CD8-positive, alpha-beta memory T cell (primary cell): ENCODE measurements around the gene TNFRSF1B. TPM values are rescaled to one million over a fixed set of nuclear protein-coding genes. Genes with fewer than 3 reads are reported as not detected.
A peak's percentile ranks its signal among the peaks of the same experiment; 100 is the strongest.

Experiments
- CTCF ChIA-PET: fragments of 350-600 bp; sonication (Branson Sonifier 250); formaldehyde crosslinking; loops from one replicate; lab custom pipeline; 2021; ENCODE audit warnings: antibody characterized with exemption; lab: Charles Lee
- POLR2A ChIA-PET: fragments of 350-600 bp; sonication (Branson Sonifier 250); formaldehyde crosslinking; loops from one replicate; lab custom pipeline; 2021; ENCODE audit warnings: antibody characterized with exemption; lab: Charles Lee
- DNase-seq, 5 donors: peaks; one replicate each; pipeline versions ENCODE4 v3.0.0 to v3.0.0-alpha.2; 2020 to 2022; ENCODE audit warnings: mixed read lengths in 1 of 5
- H3K27ac ChIP-seq: one replicate; pipeline ENCODE4 v1.7.0; 2013; ENCODE audit warnings: low read depth, mild to moderate bottlenecking, low read length, moderate library complexity
- H3K27me3 ChIP-seq: 2 replicates; pipeline ENCODE4 v1.7.0; 2013; ENCODE audit warnings: low read length, mild to moderate bottlenecking; ENCODE audit not compliant: insufficient read depth, poor library complexity, severe bottlenecking
- H3K36me3 ChIP-seq: 2 replicates; pipeline ENCODE4 v1.7.0; 2013; ENCODE audit warnings: mild to moderate bottlenecking, low read length, moderate library complexity; ENCODE audit not compliant: insufficient read depth
- H3K4me1 ChIP-seq: 2 replicates; pipeline ENCODE4 v1.7.0; 2013; ENCODE audit warnings: mild to moderate bottlenecking, low read length, moderate library complexity; ENCODE audit not compliant: insufficient read depth
- H3K4me3 ChIP-seq: 2 replicates; pipeline ENCODE4 v1.7.0; 2013; ENCODE audit warnings: mild to moderate bottlenecking, low read length
- H3K9me3 ChIP-seq: 2 replicates; pipeline ENCODE4 v1.7.0; 2013; ENCODE audit warnings: mild to moderate bottlenecking, low read length
- H3K27ac Mint-ChIP-seq, 8 donors: one replicate each; pipeline ENCODE4 v1.8.0; 2020 to 2021; ENCODE audit warnings: mixed read lengths in 8 of 8, mild to moderate bottlenecking in 6 of 8, inconsistent platforms in 3 of 8, moderate library complexity in 3 of 8
- H3K27me3 Mint-ChIP-seq, 2 donors: one replicate each; pipeline ENCODE4 v1.8.0; 2020 to 2021; ENCODE audit warnings: mixed read lengths in 2 of 2, mild to moderate bottlenecking in 1 of 2, moderate library complexity in 1 of 2
- H3K36me3 Mint-ChIP-seq, 3 donors: one replicate each; pipeline ENCODE4 v1.8.0; 2020 to 2021; ENCODE audit warnings: mixed read lengths in 3 of 3, inconsistent platforms in 1 of 3, mild to moderate bottlenecking in 1 of 3
- H3K4me1 Mint-ChIP-seq, 3 donors: one replicate each; pipeline ENCODE4 v1.8.0; 2020 to 2021; ENCODE audit warnings: mixed read lengths in 3 of 3, inconsistent platforms in 1 of 3, mild to moderate bottlenecking in 1 of 3
- H3K4me3 Mint-ChIP-seq, 7 donors: one replicate each; pipeline ENCODE4 v1.8.0; 2020 to 2021; ENCODE audit warnings: mixed read lengths in 7 of 7, mild to moderate bottlenecking in 6 of 7, moderate library complexity in 4 of 7, inconsistent platforms in 2 of 7
- H3K9me3 Mint-ChIP-seq, 5 donors: one replicate each; pipeline ENCODE4 v1.8.0; 2020 to 2022; ENCODE audit warnings: mixed read lengths in 5 of 5, mild to moderate bottlenecking in 3 of 5, moderate library complexity in 2 of 5, inconsistent platforms in 1 of 5
- polyA plus RNA-seq: library from polyadenylated mRNA; unstranded; fragments of 300-500 nt; fragmentation: Illumina TruSeq; gene quantifications from one replicate; pipeline ENCODE4 v1.2.3, GENCODE V29; 2021
- total RNA-seq, 2 experiments: library from RNA; stranded (reverse); gene quantifications; one replicate each; pipeline ENCODE4 v1.2.3, GENCODE V29; 2021

The TNFRSF1B gene
- total and polyA plus RNA-seq, 3 experiments from 2014 or later, result 164 to 174 (median 169) TPM

DNA sequence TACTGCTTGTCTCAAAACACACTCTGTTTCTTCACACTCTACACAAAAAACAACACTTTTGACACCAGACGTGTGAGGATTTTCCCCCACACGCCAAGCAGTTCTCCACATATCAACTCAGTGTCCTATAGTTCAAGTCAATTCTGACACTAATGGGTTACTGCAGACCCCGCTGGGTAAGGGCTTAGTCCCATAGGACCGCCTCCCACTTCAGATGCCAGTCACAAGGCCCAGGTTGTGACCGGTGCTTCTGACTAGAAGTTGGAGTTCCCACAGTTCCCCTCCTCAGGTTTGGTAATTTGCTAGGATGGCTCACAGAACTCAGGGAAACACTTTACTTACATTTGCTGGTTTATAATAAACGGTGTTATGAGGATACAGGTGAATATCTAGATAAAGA, 83.0 kb downstream of the TNFRSF1B start:
- Histone ChIP-seq H3K4me1 (no peaks in the 10 kb centered on the region), H3K27me3 (no peaks in the 10 kb centered on the region), H3K27ac (no peak overlapping the region), H3K36me3 (peaks cover 56% of the 10 kb centered on the region), H3K4me3 (no peak overlapping the region), H3K9me3 (no peaks in the 10 kb centered on the region)
- no peak for DNase-seq
- peak overlapping the region in 3 of 8 donors; percentile 10 to 76 (median 63) for H3K27ac Mint-ChIP-seq
- peaks cover 0 to 6% (median 3%) of the 10 kb centered on the region in 3 donors for H3K4me1 Mint-ChIP-seq
- no peak overlapping the region for H3K4me3 Mint-ChIP-seq
- POLR2A ChIA-PET, result no interaction called here
- CTCF ChIA-PET, result no interaction called here
- H3K9me3 Mint-ChIP-seq, result no peaks in the 10 kb centered on the region
- H3K36me3 Mint-ChIP-seq, result peaks cover 10 to 79% (median 27%) of the 10 kb centered on the region in 3 donors
- no peaks in the 10 kb centered on the region for H3K27me3 Mint-ChIP-seq

DNA sequence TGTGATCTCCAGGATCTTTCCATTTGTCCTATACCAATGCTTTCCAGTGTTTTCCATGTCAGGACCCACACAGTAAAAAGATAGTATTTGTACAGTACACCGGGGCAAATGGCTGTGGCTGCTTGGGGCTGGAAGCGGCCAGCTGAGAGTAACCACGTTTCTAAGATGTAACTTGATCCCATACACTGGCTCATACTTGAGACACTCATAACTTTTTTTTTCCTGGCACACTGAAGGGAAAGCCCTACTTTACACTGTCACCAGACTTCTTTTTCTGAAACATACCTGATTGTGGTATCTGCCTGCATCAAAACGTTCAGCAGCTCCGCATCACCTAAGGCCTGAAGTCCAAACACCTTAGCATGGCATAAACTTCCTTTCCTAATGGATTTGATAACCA, 84.7 kb downstream of the TNFRSF1B start:
- no peak overlapping the region for H3K4me3 ChIP-seq
- no peaks in the 10 kb centered on the region for H3K27me3 ChIP-seq
- DNase-seq, result no peak
- ChIA-PET POLR2A (no interaction called here), CTCF (no interaction called here)
- peaks cover 0 to 3% (median 0%) of the 10 kb centered on the region in 3 donors for H3K4me1 Mint-ChIP-seq
- no peaks in the 10 kb centered on the region for H3K9me3 ChIP-seq
- no peaks in the 10 kb centered on the region for H3K9me3 Mint-ChIP-seq
- H3K36me3 ChIP-seq, result peaks cover 48% of the 10 kb centered on the region
- H3K27ac Mint-ChIP-seq, result peak overlapping the region in 1 of 8 donors; percentile 19
- peaks cover 10 to 76% (median 21%) of the 10 kb centered on the region in 3 donors for H3K36me3 Mint-ChIP-seq
- H3K4me3 Mint-ChIP-seq, result no peak overlapping the region
- no peak overlapping the region for H3K27ac ChIP-seq
- no peaks in the 10 kb centered on the region for H3K27me3 Mint-ChIP-seq
- no peaks in the 10 kb centered on the region for H3K4me1 ChIP-seq

DNA sequence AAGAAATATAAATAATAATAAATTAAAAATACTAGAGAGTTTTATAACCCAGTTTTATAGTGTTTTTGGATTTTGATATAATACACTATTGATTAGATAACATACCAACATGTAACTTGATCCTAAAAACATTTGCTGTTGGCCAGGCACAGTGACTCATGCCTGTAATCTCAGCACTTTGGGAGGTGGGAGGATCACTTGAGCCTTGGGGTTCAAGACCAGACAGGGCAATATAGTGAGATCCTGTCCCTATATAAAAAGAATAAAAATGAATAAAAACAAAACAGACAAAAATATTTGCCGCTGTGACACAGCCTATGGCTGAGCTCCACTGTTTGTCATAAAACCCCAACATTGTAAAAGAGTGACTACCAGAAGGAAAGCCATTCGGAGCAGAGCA, 89.1 kb downstream of the TNFRSF1B start:
- Histone ChIP-seq H3K36me3 (peaks cover 42% of the 10 kb centered on the region), H3K4me1 (no peaks in the 10 kb centered on the region), H3K4me3 (no peak overlapping the region), H3K27me3 (no peaks in the 10 kb centered on the region), H3K9me3 (no peaks in the 10 kb centered on the region), H3K27ac (no peak overlapping the region)
- CTCF ChIA-PET, result no interaction called here
- Mint-ChIP-seq H3K36me3 (peaks cover 10 to 84% (median 34%) of the 10 kb centered on the region in 3 donors), H3K4me3 (no peak overlapping the region), H3K4me1 (peaks cover 0 to 3% (median 0%) of the 10 kb centered on the region in 3 donors), H3K27me3 (no peaks in the 10 kb centered on the region), H3K27ac (no peak overlapping the region), H3K9me3 (no peaks in the 10 kb centered on the region)
- no peak for DNase-seq
- POLR2A ChIA-PET, result interaction anchor here (0.7 kb wide), 1 partner anchor 21 kb away, joined by 4 read pairs; no protein-coding TSS in a partner anchor

DNA sequence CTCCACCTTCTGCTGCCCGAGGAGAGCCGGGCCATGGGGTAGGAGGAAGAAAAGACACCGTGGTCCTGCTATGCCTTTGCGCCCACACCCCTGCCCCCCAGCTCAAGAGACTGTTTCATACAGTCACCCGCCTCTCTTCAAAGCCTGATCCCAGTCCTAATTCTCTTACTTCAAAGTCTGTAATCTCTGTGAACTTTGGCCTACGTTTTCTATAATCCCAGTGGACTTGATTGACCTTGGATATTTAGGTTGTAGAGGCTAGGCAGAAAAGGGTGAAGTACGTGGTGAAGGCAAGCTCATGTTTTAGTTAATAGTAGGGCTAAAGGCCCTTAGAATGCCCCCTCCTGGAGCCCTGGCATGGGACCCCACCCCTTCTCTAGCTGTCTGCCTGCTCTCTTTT, 91.5 kb downstream of the TNFRSF1B start:
- Mint-ChIP-seq H3K27ac (peak overlapping the region in 1 of 8 donors; percentile 84), H3K36me3 (peaks cover 5 to 91% (median 27%) of the 10 kb centered on the region in 3 donors), H3K4me3 (no peak overlapping the region), H3K4me1 (no peaks in the 10 kb centered on the region), H3K27me3 (no peaks in the 10 kb centered on the region), H3K9me3 (no peaks in the 10 kb centered on the region)
- ChIA-PET POLR2A (no interaction called here), CTCF (no interaction called here)
- DNase-seq, result no peak
- H3K4me3 ChIP-seq, result no peak overlapping the region
- H3K9me3 ChIP-seq, result no peaks in the 10 kb centered on the region
- peaks cover 44% of the 10 kb centered on the region for H3K36me3 ChIP-seq
- H3K27ac ChIP-seq, result no peak overlapping the region
- no peaks in the 10 kb centered on the region for H3K27me3 ChIP-seq
- no peaks in the 10 kb centered on the region for H3K4me1 ChIP-seq

Other genes starting within 250 kb of the TNFRSF1B start
- gene KIAA2013, start 240.6 kb upstream of the TNFRSF1B start, total RNA-seq, result 10 to 100 TPM; 31.3 to 33.9 TPM
- gene KIAA2013, start 240.6 kb upstream of the TNFRSF1B start, polyA plus RNA-seq, result 63.2 TPM
- gene PLOD1, start 232.3 kb upstream of the TNFRSF1B start, total RNA-seq, result 10 to 100 TPM; 25.8 to 31.0 TPM
- gene PLOD1, start 232.3 kb upstream of the TNFRSF1B start, polyA plus RNA-seq, result 9.4 TPM
- gene MFN2, start 186.5 kb upstream of the TNFRSF1B start, total RNA-seq, result 10 to 100 TPM; 97.1 to 97.2 TPM
- 40.9 TPM for gene MFN2, start 186.5 kb upstream of the TNFRSF1B start, polyA plus RNA-seq
- 10 to 100 TPM; 37.0 to 37.6 TPM for gene MIIP, start 147.5 kb upstream of the TNFRSF1B start, total RNA-seq
- 31.6 TPM for gene MIIP, start 147.5 kb upstream of the TNFRSF1B start, polyA plus RNA-seq
- 1 to 10 TPM; 1.5 to 1.9 TPM for gene TNFRSF8, start 103.7 kb upstream of the TNFRSF1B start, total RNA-seq
- not detected for gene TNFRSF8, start 103.7 kb upstream of the TNFRSF1B start, polyA plus RNA-seq
- gene VPS13D, start 63.0 kb downstream of the TNFRSF1B start, total RNA-seq, result 10 to 100 TPM; 24.1 to 28.5 TPM
- gene VPS13D, start 63.0 kb downstream of the TNFRSF1B start, polyA plus RNA-seq, result 9.7 TPM